ENCODE measurements around the gene CD27. TPM values are rescaled to one million over a fixed set of nuclear protein-coding genes. Genes with fewer than 3 reads are reported as not detected.

CD27 gene
- total RNA-seq, 4 donors from 2014 or later, result 0.44 to 0.63 TPM; not detected in 2

DNA sequence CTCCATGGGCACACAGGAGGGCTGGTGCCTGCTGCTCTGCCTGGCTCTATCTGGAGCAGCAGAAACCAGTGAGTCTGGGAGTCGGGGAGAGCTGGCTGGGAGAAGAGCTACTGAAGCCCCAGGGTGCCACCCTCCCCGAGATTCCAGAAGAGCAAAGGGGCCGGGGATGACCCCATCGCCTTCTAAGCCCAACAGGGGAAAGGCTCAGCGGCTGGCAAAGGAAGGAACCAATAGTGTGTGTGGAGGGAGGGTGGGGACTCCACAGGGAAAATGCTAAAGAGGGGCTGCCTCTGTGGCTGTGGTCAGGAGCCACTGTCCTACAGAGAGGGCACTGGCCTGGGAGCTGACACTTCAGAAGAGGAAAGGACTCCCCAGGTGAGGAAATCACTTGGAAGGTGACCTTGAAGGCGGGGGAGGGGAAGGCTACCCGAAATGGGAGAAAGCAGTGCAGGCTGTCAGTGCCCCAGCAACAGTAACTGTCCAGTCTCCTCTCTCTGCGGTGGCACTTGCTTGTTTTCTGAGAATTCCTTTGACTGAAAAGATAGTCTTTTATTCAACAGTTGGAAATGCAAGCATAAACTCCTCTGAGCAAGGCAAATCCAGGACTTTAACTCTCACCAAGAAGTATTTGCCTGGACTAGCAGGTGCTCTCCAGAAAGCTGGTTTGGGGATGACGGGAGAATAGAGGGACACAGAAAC, 7.6 kb downstream of the CD27 start:
- Histone ChIP-seq H3K9me3 (no peaks in the 10 kb centered on the region), H3K27ac (peak overlapping the region; percentile 88 to 99 (median 92)), H3K4me3 (peak overlapping the region; percentile 39 to 76 (median 62)), H3K36me3 (peaks cover 0 to 40% (median 5%) of the 10 kb centered on the region in 3 donors), H3K4me1 (peaks cover 0 to 28% (median 21%) of the 10 kb centered on the region in 4 donors), H3K27me3 (no peaks in the 10 kb centered on the region)
- WGBS, 2 donors, result 6 to 9% methylated on average over 9 of the region's 9 CpGs
- TF ChIP-seq, protein P1, sequence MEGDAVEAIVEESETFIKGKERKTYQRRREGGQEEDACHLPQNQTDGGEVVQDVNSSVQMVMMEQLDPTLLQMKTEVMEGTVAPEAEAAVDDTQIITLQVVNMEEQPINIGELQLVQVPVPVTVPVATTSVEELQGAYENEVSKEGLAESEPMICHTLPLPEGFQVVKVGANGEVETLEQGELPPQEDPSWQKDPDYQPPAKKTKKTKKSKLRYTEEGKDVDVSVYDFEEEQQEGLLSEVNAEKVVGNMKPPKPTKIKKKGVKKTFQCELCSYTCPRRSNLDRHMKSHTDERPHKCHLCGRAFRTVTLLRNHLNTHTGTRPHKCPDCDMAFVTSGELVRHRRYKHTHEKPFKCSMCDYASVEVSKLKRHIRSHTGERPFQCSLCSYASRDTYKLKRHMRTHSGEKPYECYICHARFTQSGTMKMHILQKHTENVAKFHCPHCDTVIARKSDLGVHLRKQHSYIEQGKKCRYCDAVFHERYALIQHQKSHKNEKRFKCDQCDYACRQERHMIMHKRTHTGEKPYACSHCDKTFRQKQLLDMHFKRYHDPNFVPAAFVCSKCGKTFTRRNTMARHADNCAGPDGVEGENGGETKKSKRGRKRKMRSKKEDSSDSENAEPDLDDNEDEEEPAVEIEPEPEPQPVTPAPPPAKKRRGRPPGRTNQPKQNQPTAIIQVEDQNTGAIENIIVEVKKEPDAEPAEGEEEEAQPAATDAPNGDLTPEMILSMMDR (IDR thresholded peaks at IDR 0.05), result no peak
- TF ChIP-seq EP300 (IDR thresholded peaks at IDR 0.05) (no peak), POLR2A (IDR thresholded peaks at IDR 0.05) (no peak)
- DNase-seq (ENCODE audit: low spot score in 2 of 2), result peak in 1 of 2 donors; percentile 33

DNA sequence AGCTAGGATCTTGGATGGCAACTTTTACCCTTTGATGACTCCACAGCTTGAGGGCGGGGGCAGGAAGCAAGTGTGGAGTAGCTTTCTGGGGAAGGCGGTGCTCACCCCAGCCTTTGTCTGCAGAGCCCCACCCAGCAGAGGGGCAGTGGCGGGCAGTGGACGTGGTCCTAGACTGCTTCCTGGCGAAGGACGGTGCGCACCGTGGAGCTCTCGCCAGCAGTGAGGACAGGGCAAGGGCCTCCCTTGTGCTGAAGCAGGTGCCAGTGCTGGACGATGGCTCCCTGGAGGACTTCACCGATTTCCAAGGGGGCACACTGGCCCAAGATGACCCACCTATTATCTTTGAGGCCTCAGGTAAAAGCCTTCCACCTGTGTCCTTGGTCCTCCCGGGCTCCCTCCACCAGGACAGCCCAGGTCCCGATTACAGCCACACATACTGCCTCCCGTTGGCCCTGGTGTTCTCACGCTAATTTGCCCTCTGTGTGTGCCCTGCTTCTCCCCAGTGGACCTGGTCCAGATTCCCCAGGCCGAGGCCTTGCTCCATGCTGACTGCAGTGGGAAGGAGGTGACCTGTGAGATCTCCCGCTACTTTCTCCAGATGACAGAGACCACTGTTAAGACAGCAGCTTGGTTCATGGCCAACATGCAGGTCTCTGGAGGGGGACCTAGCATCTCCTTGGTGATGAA, 8.3 kb downstream of the CD27 start:
- WGBS, 2 donors, result 41 to 52% methylated on average over 15 to 16 of the region's 17 CpGs
- peaks cover 0 to 28% (median 21%) of the 10 kb centered on the region in 4 donors for H3K4me1 ChIP-seq
- H3K36me3 ChIP-seq, result peaks cover 0 to 40% (median 12%) of the 10 kb centered on the region in 3 donors
- H3K27ac ChIP-seq, result peak overlapping the region; percentile 88 to 99 (median 92)
- DNase-seq (ENCODE audit: low spot score in 2 of 2), result no peak
- TF ChIP-seq POLR2A (IDR thresholded peaks at IDR 0.05), result no peak
- TF ChIP-seq, protein P1 (IDR thresholded peaks at IDR 0.05), result no peak
- peak in 1 of 2 donors; percentile 15 for TF ChIP-seq EP300 (IDR thresholded peaks at IDR 0.05)
- H3K4me3 ChIP-seq, result peak overlapping the region; percentile 39 to 76 (median 62)
- no peaks in the 10 kb centered on the region for H3K27me3 ChIP-seq
- no peaks in the 10 kb centered on the region for H3K9me3 ChIP-seq

DNA sequence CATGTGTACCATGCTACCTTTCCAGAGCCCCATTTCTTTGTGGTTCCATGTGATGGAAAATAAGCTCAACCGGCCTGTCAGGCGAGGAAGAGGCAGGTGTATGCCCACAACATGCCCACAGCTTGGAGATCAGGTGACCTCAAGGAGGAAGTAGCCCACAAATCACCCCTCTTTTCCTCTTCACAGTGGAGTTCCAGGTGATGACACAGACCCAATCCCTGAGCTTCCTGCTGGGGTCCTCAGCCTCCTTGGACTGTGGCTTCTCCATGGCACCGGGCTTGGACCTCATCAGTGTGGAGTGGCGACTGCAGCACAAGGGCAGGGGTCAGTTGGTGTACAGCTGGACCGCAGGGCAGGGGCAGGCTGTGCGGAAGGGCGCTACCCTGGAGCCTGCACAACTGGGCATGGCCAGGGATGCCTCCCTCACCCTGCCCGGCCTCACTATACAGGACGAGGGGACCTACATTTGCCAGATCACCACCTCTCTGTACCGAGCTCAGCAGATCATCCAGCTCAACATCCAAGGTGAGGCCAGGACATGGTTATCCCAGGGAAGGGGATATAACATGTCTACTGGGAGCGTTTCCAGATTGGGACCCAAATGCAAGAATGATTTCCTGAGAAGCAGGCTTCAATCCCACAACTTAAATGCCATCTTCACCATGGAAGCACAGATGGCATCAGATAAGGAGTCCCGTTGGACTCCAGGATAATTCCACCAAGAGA, 12.6 kb downstream of the CD27 start:
- Histone ChIP-seq H3K4me3 (no peak overlapping the region), H3K27ac (no peak overlapping the region), H3K4me1 (peaks cover 0 to 27% (median 24%) of the 10 kb centered on the region in 4 donors), H3K36me3 (peaks cover 0 to 79% (median 22%) of the 10 kb centered on the region in 3 donors), H3K9me3 (no peaks in the 10 kb centered on the region), H3K27me3 (no peaks in the 10 kb centered on the region)
- DNase-seq (ENCODE audit: low spot score in 2 of 2), result no peak
- 84 to 86% methylated on average over 5 to 12 of the region's 12 CpGs for WGBS, 2 donors
- no peak for TF ChIP-seq EP300 (IDR thresholded peaks at IDR 0.05)
- TF ChIP-seq POLR2A (IDR thresholded peaks at IDR 0.05), result no peak
- TF ChIP-seq, protein P1 (IDR thresholded peaks at IDR 0.05), result no peak

DNA sequence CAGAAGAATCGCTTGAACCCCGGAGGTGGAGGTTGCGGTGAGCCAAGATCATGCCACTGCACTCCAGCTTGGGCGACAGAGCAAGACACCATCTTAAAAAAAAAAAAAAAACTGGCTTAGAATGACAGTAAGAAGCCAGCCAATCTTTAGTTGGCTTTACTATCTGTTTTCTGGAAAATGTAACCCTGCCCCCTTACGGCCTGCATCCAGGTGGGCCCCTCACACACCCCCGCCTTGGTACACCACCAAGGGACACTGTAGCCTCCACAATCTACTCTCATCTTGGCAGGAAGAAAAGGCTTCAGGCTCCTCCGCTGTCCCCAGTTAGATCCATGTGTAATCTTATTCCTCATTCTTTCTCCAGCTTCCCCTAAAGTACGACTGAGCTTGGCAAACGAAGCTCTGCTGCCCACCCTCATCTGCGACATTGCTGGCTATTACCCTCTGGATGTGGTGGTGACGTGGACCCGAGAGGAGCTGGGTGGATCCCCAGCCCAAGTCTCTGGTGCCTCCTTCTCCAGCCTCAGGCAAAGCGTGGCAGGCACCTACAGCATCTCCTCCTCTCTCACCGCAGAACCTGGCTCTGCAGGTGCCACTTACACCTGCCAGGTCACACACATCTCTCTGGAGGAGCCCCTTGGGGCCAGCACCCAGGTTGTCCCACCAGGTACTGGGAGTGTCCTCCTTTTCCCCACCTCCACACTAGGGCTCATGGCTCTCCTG, 13.7 kb downstream of the CD27 start:
- Histone ChIP-seq H3K27me3 (no peaks in the 10 kb centered on the region), H3K27ac (no peak overlapping the region), H3K4me3 (no peak overlapping the region), H3K36me3 (peaks cover 0 to 90% (median 22%) of the 10 kb centered on the region in 3 donors), H3K9me3 (no peaks in the 10 kb centered on the region), H3K4me1 (peaks cover 0 to 23% (median 15%) of the 10 kb centered on the region in 4 donors)
- DNase-seq (ENCODE audit: low spot score in 2 of 2), result no peak
- 92 to 93% methylated on average over 14 of the region's 14 CpGs for WGBS, 2 donors
- no peak for TF ChIP-seq EP300 (IDR thresholded peaks at IDR 0.05)
- TF ChIP-seq, protein P1 (IDR thresholded peaks at IDR 0.05), result no peak
- no peak for TF ChIP-seq POLR2A (IDR thresholded peaks at IDR 0.05)

Measured in tibial nerve (tissue), 4 donors.